ENCODE measurements around the gene RER1.

RER1 gene

DNA sequence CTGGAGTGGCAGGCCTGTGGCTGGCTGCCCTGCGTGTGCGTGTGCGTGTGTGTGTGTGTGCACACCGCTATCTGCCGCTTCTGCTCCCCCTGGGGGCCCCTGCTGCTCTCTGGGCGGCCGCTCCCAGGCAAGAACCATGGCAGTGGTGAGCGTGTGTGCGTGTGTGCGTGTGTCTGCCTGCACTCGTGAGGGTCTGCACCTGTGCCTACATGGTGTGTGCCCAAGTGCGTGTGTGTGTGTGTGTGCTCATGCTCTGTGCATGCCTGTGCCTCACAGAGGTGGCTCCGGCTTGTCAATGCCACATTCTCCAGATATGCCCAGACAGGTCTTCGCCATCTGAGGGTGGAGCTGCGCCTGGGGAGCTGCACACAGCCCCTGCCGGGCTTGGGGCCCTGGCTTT lies 39.5 kb downstream of the RER1 start:
- no peak overlapping the region for H3K4me2 ChIP-seq
- H4K20me1 ChIP-seq (ENCODE audit: insufficient read depth): no peaks in the 10 kb centered on the region
- no peak overlapping the region for H3K4me3 ChIP-seq (IDR thresholded peaks at IDR 0.05; ENCODE audit: insufficient read depth, low read depth, low read length)
- TF ChIP-seq, protein P1, sequence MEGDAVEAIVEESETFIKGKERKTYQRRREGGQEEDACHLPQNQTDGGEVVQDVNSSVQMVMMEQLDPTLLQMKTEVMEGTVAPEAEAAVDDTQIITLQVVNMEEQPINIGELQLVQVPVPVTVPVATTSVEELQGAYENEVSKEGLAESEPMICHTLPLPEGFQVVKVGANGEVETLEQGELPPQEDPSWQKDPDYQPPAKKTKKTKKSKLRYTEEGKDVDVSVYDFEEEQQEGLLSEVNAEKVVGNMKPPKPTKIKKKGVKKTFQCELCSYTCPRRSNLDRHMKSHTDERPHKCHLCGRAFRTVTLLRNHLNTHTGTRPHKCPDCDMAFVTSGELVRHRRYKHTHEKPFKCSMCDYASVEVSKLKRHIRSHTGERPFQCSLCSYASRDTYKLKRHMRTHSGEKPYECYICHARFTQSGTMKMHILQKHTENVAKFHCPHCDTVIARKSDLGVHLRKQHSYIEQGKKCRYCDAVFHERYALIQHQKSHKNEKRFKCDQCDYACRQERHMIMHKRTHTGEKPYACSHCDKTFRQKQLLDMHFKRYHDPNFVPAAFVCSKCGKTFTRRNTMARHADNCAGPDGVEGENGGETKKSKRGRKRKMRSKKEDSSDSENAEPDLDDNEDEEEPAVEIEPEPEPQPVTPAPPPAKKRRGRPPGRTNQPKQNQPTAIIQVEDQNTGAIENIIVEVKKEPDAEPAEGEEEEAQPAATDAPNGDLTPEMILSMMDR (conservative IDR thresholded peaks at IDR 0.05; ENCODE audit: low read depth, low read length): no peak
- no peaks in the 10 kb centered on the region for H3K36me3 ChIP-seq (ENCODE audit: insufficient read depth)
- H3K4me1 ChIP-seq (ENCODE audit: low read depth, poor library complexity, severe bottlenecking): no peaks in the 10 kb centered on the region
- H3K79me2 ChIP-seq (ENCODE audit: insufficient read depth, low read depth): no peaks in the 10 kb centered on the region
- H3K27me3 ChIP-seq (ENCODE audit: insufficient read depth, low read depth): peaks cover 92% of the 10 kb centered on the region
- H3K27ac ChIP-seq: no peak overlapping the region
- H3K9ac ChIP-seq: no peak overlapping the region
- no peak overlapping the region for H2AFZ ChIP-seq (ENCODE audit: low read depth)

DNA sequence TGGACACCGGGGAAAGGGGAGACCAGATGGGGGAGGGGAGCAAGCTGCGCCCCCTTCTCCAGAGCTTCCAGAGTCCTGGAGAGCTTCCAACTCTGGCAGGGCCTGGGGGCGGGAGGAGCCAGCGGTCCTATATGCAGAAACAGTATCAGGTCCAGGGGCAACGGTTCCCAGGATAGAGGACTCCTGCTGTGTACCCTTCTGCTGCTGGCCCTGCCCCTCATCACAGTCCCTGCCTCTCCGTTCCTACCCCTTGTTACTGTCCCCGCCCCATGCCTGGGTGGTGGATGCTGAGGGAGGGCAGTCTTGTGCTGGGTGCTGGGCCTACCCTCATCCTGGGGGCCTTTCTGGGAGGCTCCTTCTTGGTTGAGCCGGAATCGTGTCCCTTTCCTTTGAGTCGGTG lies 39.9 kb downstream of the RER1 start:
- no peak overlapping the region for H3K9ac ChIP-seq
- H3K4me3 ChIP-seq (IDR thresholded peaks at IDR 0.05; ENCODE audit: insufficient read depth, low read depth, low read length): no peak overlapping the region
- no peak overlapping the region for H3K27ac ChIP-seq
- H3K4me2 ChIP-seq: no peak overlapping the region
- TF ChIP-seq, protein P1 (conservative IDR thresholded peaks at IDR 0.05; ENCODE audit: low read depth, low read length): no peak
- no peaks in the 10 kb centered on the region for H3K79me2 ChIP-seq (ENCODE audit: insufficient read depth, low read depth)
- H2AFZ ChIP-seq (ENCODE audit: low read depth): no peak overlapping the region
- H3K36me3 ChIP-seq (ENCODE audit: insufficient read depth): no peaks in the 10 kb centered on the region
- H3K4me1 ChIP-seq (ENCODE audit: low read depth, poor library complexity, severe bottlenecking): no peaks in the 10 kb centered on the region
- peaks cover 88% of the 10 kb centered on the region for H3K27me3 ChIP-seq (ENCODE audit: insufficient read depth, low read depth)
- no peaks in the 10 kb centered on the region for H4K20me1 ChIP-seq (ENCODE audit: insufficient read depth)

DNA sequence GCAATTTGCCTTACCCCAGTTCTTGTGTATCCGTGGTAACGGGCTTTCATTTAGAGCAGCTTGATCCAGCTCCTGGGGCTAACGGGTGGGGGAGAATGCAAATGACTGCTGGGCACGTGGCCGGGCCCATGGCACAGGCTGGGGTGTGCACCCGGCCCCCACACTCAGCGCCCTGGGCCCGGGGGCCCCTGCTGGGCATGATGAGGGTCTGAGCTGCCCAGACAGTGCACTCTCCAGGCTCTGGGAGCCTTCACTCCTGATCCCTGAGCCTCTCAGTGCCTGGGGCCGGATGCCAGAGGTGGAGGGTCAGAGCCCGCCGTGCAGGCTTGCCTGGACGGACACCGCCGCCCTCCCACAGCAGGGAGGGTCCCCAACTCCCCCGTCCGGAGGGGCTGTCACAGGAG lies 40.8 kb downstream of the RER1 start:
- Histone ChIP-seq H3K9ac (no peak overlapping the region), H3K27ac (no peak overlapping the region), H3K27me3 (ENCODE audit: insufficient read depth, low read depth) (peaks cover 83% of the 10 kb centered on the region)

DNA sequence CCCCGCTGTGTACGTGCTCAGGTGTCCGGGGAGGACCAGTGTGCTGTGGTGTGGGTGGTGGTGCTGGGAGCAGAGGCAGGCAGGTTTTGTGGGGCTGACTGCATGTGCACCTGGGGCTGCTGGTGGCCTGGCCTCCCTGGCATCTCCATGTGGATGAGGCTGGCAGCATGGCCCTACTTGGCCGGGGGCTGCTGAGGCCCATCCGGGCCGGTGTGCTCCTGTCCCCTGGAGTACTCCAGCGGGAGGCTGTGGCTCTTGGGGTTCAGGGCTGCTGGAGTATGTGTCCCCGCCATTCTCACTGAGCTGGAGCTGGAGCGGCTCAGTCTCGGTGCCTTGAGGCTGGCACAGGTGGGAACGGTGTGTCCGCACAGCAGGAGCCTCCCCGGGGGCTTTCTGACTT lies 41.6 kb downstream of the RER1 start:
- H3K36me3 ChIP-seq (ENCODE audit: insufficient read depth): no peaks in the 10 kb centered on the region
- no peak overlapping the region for H3K9ac ChIP-seq
- no peak overlapping the region for H3K4me2 ChIP-seq
- H3K79me2 ChIP-seq (ENCODE audit: insufficient read depth, low read depth): no peaks in the 10 kb centered on the region
- TF ChIP-seq, protein P1 (conservative IDR thresholded peaks at IDR 0.05; ENCODE audit: low read depth, low read length): no peak
- no peaks in the 10 kb centered on the region for H4K20me1 ChIP-seq (ENCODE audit: insufficient read depth)
- no peak overlapping the region for H2AFZ ChIP-seq (ENCODE audit: low read depth)
- no peaks in the 10 kb centered on the region for H3K4me1 ChIP-seq (ENCODE audit: low read depth, poor library complexity, severe bottlenecking)
- no peak overlapping the region for H3K4me3 ChIP-seq (IDR thresholded peaks at IDR 0.05; ENCODE audit: insufficient read depth, low read depth, low read length)
- H3K27me3 ChIP-seq (ENCODE audit: insufficient read depth, low read depth): peaks cover 81% of the 10 kb centered on the region
- no peak overlapping the region for H3K27ac ChIP-seq

More for the DNA sequence above, 40.8 kb downstream of the RER1 start:
- Histone ChIP-seq H3K36me3 (ENCODE audit: insufficient read depth) (no peaks in the 10 kb centered on the region), H3K4me3 (IDR thresholded peaks at IDR 0.05; ENCODE audit: insufficient read depth, low read depth, low read length) (no peak overlapping the region), H2AFZ (ENCODE audit: low read depth) (no peak overlapping the region), H3K4me1 (ENCODE audit: low read depth, poor library complexity, severe bottlenecking) (no peaks in the 10 kb centered on the region), H3K79me2 (ENCODE audit: insufficient read depth, low read depth) (no peaks in the 10 kb centered on the region), H4K20me1 (ENCODE audit: insufficient read depth) (no peaks in the 10 kb centered on the region), H3K4me2 (no peak overlapping the region)
- TF ChIP-seq, protein P1 (conservative IDR thresholded peaks at IDR 0.05; ENCODE audit: low read depth, low read length): no peak
